Dedifferentiated amniotic fluid mesenchymal stem cell (primary cell): ENCODE results near the gene NCOR1.

ENCODE experiments used
- DNase-seq: peaks from one replicate; pipeline ENCODE4 v3.0.0-alpha.2; 2016; ENCODE audit errors: extremely low spot score

Gene NCOR1

GRCh38 chr17:16027708-16028584 lies 187.4 kb downstream of the NCOR1 start:
- peak; percentile 89 for DNase-seq

GRCh38 chr17:16026895-16027294 lies 188.4 kb downstream of the NCOR1 start:
- DNase-seq, result no peak

GRCh38 chr17:16025202-16025601 lies 190.1 kb downstream of the NCOR1 start:
- no peak for DNase-seq

GRCh38 chr17:16023881-16024280 lies 191.5 kb downstream of the NCOR1 start:
- DNase-seq, result no peak

GRCh38 chr17:16019347-16019746 lies 196.0 kb downstream of the NCOR1 start:
- no peak for DNase-seq

- peak; percentile 57 for DNase-seq
These were observed 201.4 kb downstream of the NCOR1 start for GRCh38 chr17:16013943-16014407.

- no peak for DNase-seq
These were observed 207.9 kb downstream of the NCOR1 start for GRCh38 chr17:16007439-16007838.

- DNase-seq, result no peak
These were observed 209.7 kb downstream of the NCOR1 start for GRCh38 chr17:16005636-16006035.

- no peak for DNase-seq
These were observed 211.5 kb downstream of the NCOR1 start for GRCh38 chr17:16003841-16004240.

- no peak for DNase-seq
These were observed 212.6 kb downstream of the NCOR1 start for GRCh38 chr17:16002708-16003260.

GRCh38 chr17:16001226-16001897 lies 214.0 kb downstream of the NCOR1 start:
- no peak for DNase-seq

GRCh38 chr17:15999974-16000827 lies 215.1 kb downstream of the NCOR1 start:
- no peak for DNase-seq

GRCh38 chr17:15999141-15999973 lies 216.0 kb downstream of the NCOR1 start, which contains the start of the genes TTC19 and ZSWIM7:
Gene TTC19 (plus strand): TSS chr17:15999824. CDS start chr17:15999849, 25 bp downstream.
Gene ZSWIM7 (minus strand): TSS chr17:15999704. CDS start chr17:15999594, 110 bp downstream.
- peak; percentile 75 for DNase-seq

- DNase-seq, result no peak
These were observed 217.2 kb downstream of the NCOR1 start for GRCh38 chr17:15998031-15998562.

GRCh38 chr17:15996322-15996721 lies 219.0 kb downstream of the NCOR1 start:
- DNase-seq, result no peak

- DNase-seq, result no peak
These were observed 233.4 kb downstream of the NCOR1 start for GRCh38 chr17:15981646-15982580.

GRCh38 chr17:15981208-15981607 lies 234.1 kb downstream of the NCOR1 start:
- DNase-seq, result no peak
